BJ (cell line): ENCODE data around the gene ARFRP1. TPM values are rescaled to one million over a fixed set of nuclear protein-coding genes. Genes with fewer than 3 reads are reported as not detected.
"Not testable (repeated sequence)": the region's sequence is repeated elsewhere in the genome, so short reads cannot be mapped to it uniquely, and the experiment has no call there.

Experiments
- CTCF ChIA-PET: fragments of 350-600 bp; formaldehyde crosslinking; extraction: SDS; loops from one replicate; lab custom pipeline; 2021; ENCODE audit warnings: antibody characterized with exemption, inconsistent platforms; lab: Yijun Ruan, JAX
- POLR2A ChIA-PET: fragments of 300-600 bp; sonication (Branson Sonifier 250); formaldehyde crosslinking; extraction: SDS; loops from one replicate; lab custom pipeline; 2021; ENCODE audit warnings: antibody characterized with exemption; lab: Charles Lee
- DNase-seq: peaks from one replicate; pipeline ENCODE4 v3.0.0-alpha.2; 2011; ENCODE audit warnings: low read depth
- H3K27me3 ChIP-seq: 2 replicates; pipeline ENCODE4 v1.6.0; 2011; ENCODE audit warnings: low read length; ENCODE audit not compliant: control insufficient read depth, insufficient read depth
- H3K36me3 ChIP-seq: 2 replicates; pipeline ENCODE4 v1.5.1; 2011; ENCODE audit warnings: low read length; ENCODE audit not compliant: control insufficient read depth, insufficient read depth
- H3K4me3 ChIP-seq: 2 replicates; pipeline ENCODE4 v1.5.1; 2011; ENCODE audit warnings: low read depth, mild to moderate bottlenecking, control low read depth, low read length
- polyA plus RNA-seq: library from polyadenylated mRNA; depleted of rRNA; stranded (reverse); fragments of >200 nt; gene quantifications from 2 replicates; pipeline ENCODE4 v1.2.3, GENCODE V29; 2011; rRNA removed
- small RNA-seq: library from RNA; depleted of rRNA; stranded (forward); fragments of <200 nt; gene quantifications from one replicate; pipeline ENCODE3, GENCODE V24; 2012; ENCODE audit warnings: low replicate concordance, low read depth; ENCODE audit not compliant: insufficient read length
- TF ChIP-seq, protein P1 (sequence below): IDR thresholded peaks from 2 replicates; pipeline ENCODE4 v1.5.1; 2011; ENCODE audit warnings: low read depth, mild to moderate bottlenecking, control low read depth, inconsistent platforms, low read length, moderate library complexity; ENCODE audit not compliant: insufficient read depth

ARFRP1 gene
- polyA plus RNA-seq, 1 experiment, result 41.9 TPM

DNA sequence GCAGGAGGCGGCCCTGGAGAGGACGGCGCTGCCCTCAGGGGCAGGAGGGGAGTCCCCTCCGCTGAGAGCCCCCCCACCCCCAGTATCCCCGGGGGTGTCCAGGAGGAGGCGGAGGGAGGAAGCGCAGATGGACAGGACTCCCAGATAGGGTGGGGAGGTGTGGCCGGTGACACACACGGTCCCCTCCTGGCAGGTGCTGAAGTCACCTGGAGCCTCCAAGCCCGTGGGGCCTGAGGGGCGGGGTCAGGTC lies 55.9 kb downstream of the ARFRP1 start:
- CTCF ChIA-PET, result interaction anchor here (0.8 kb wide), 1 partner anchor 10 kb away, joined by 3 read pairs; no protein-coding TSS in a partner anchor
- no peak for DNase-seq
- TF ChIP-seq, protein P1, sequence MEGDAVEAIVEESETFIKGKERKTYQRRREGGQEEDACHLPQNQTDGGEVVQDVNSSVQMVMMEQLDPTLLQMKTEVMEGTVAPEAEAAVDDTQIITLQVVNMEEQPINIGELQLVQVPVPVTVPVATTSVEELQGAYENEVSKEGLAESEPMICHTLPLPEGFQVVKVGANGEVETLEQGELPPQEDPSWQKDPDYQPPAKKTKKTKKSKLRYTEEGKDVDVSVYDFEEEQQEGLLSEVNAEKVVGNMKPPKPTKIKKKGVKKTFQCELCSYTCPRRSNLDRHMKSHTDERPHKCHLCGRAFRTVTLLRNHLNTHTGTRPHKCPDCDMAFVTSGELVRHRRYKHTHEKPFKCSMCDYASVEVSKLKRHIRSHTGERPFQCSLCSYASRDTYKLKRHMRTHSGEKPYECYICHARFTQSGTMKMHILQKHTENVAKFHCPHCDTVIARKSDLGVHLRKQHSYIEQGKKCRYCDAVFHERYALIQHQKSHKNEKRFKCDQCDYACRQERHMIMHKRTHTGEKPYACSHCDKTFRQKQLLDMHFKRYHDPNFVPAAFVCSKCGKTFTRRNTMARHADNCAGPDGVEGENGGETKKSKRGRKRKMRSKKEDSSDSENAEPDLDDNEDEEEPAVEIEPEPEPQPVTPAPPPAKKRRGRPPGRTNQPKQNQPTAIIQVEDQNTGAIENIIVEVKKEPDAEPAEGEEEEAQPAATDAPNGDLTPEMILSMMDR, result no peak
- POLR2A ChIA-PET, result no interaction called here
- H3K4me3 ChIP-seq, result peak overlapping the region; percentile 55
- H3K36me3 ChIP-seq, result no peaks in the 10 kb centered on the region
- peaks cover 7% of the 10 kb centered on the region; the same call in 1 of the 2 replicates for H3K27me3 ChIP-seq

DNA sequence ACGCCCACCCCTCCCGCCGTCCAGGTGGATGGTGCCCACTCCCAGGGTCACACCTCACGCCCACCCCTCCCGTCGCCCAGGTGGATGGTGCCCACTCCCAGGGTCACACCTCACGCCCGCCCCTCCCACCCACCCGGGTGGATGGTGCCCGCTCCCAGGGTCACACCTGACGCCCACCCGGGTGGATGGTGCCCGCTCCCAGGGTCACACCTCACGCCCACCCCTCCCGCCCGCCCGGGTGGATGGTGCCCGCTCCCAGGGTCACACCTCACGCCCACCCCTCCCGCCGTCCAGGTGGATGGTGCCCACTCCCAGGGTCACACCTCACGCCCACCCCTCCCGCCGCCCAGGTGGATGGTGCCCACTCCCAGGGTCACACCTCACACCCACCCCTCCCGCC lies 57.3 kb downstream of the ARFRP1 start:
- CTCF ChIA-PET, H3K36me3 ChIP-seq, H3K4me3 ChIP-seq, H3K27me3 ChIP-seq, POLR2A ChIA-PET, DNase-seq: not testable (repeated sequence)

DNA sequence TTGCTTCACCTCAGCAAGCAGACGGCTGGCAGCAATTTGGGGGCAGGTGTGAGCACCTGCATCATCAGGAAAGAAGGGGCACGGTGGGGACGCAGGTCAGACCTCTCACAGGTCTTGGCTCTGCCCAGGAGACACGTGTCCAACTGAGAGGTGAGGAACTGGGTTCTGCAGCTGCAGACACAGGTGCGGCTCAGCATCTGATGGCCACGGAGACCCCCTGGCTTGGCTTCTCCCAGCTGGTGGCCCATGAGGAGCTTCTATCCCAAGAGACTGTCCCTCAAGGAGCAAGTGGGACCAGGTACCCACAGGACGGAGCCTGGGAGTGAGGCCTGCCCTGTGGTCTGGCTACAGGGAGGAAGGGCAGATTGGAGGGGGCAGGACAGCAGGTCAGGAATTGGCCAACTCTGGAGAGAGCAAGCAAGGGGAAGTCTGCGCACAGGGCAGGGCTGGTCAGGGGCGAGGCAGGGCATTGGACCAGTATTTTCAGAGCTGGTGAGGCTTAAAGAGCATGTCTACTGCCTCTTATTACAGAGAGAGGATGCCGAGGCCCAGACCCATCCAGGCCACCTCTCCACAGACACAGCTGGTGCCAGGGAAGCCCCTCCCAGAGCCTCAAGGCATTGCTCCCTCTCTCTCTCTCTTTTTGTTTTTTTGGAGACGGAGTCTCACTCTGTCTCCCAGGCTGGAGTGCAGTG lies 58.7 kb downstream of the ARFRP1 start:
- POLR2A ChIA-PET, result no interaction called here
- Histone ChIP-seq H3K27me3 (peaks cover 7% of the 10 kb centered on the region; the same call in 1 of the 2 replicates), H3K36me3 (no peaks in the 10 kb centered on the region), H3K4me3 (no peak overlapping the region)
- no peak for DNase-seq
- TF ChIP-seq, protein P1, result no peak
- CTCF ChIA-PET, result interaction anchor here (1.3 kb wide), 1 partner anchor 9 kb away, joined by 3 read pairs; the partner anchor contains the start of gene RTEL1

Small RNA genes within 50 kb of the gene (small RNA-seq; reads per million reads assigned to genes)
- gene LIME1 (not detected), gene TNFRSF6B (not detected)

Other genes starting within 250 kb of the ARFRP1 start
- not detected in 2 replicates for gene KCNQ2, start 235.3 kb downstream of the ARFRP1 start, polyA plus RNA-seq
- 8.3 and 9.4 TPM in 2 replicates for gene EEF1A2, start 208.9 kb downstream of the ARFRP1 start, polyA plus RNA-seq
- 16.5 and 26.9 TPM in 2 replicates for gene PPDPF, start 187.2 kb downstream of the ARFRP1 start, polyA plus RNA-seq
- gene PTK6, start 170.6 kb downstream of the ARFRP1 start, polyA plus RNA-seq, result 0.05 and 0.07 TPM in 2 replicates
- not detected in 2 replicates for gene SRMS, start 160.2 kb downstream of the ARFRP1 start, polyA plus RNA-seq
- 0.26 and 0.76 TPM in 2 replicates for gene FNDC11, start 153.8 kb downstream of the ARFRP1 start, polyA plus RNA-seq
- 4.3 and 7.9 TPM in 2 replicates for gene HELZ2, start 133.7 kb downstream of the ARFRP1 start, polyA plus RNA-seq
- 5.2 and 7.4 TPM in 2 replicates for gene GMEB2, start 80.9 kb downstream of the ARFRP1 start, polyA plus RNA-seq
- 9.7 and 12.7 TPM in 2 replicates for gene STMN3, start 54.6 kb downstream of the ARFRP1 start, polyA plus RNA-seq
- 13.6 and 18.3 TPM in 2 replicates for gene RTEL1, start 49.7 kb downstream of the ARFRP1 start, polyA plus RNA-seq
- gene TNFRSF6B, start 11.3 kb downstream of the ARFRP1 start, polyA plus RNA-seq, result 2.1 and 3.2 TPM in 2 replicates
- 9.4 and 15.9 TPM in 2 replicates for gene ZGPAT, start 63 bp upstream of the ARFRP1 start, polyA plus RNA-seq
- gene LIME1, start 28.7 kb upstream of the ARFRP1 start, polyA plus RNA-seq, result 1.7 and 2.5 TPM in 2 replicates
- 36.6 and 52.0 TPM in 2 replicates for gene SLC2A4RG, start 31.8 kb upstream of the ARFRP1 start, polyA plus RNA-seq
- gene ZBTB46, start 123.3 kb upstream of the ARFRP1 start, polyA plus RNA-seq, result 0.13 and 0.32 TPM in 2 replicates
- not detected in 2 replicates for gene ABHD16B, start 153.5 kb upstream of the ARFRP1 start, polyA plus RNA-seq
- gene TPD52L2, start 157.3 kb upstream of the ARFRP1 start, polyA plus RNA-seq, result 243 and 288 TPM in 2 replicates
- 33.7 and 45.6 TPM in 2 replicates for gene DNAJC5, start 187.2 kb upstream of the ARFRP1 start, polyA plus RNA-seq
- gene UCKL1, start 248.4 kb upstream of the ARFRP1 start, polyA plus RNA-seq, result 24.0 and 40.1 TPM in 2 replicates